ENCODE results near the gene ATP8A2. TPM values are rescaled to one million over a fixed set of nuclear protein-coding genes. Genes with fewer than 3 reads are reported as not detected.
A peak's percentile ranks its signal among the peaks of the same experiment; 100 is the strongest.

The ATP8A2 gene
- total and polyA plus RNA-seq, 2 of the 8 experiments (the other 6 are each of a cell fraction or from before 2014, with no cell fraction given), result 2.4 to 8.3 TPM

DNA sequence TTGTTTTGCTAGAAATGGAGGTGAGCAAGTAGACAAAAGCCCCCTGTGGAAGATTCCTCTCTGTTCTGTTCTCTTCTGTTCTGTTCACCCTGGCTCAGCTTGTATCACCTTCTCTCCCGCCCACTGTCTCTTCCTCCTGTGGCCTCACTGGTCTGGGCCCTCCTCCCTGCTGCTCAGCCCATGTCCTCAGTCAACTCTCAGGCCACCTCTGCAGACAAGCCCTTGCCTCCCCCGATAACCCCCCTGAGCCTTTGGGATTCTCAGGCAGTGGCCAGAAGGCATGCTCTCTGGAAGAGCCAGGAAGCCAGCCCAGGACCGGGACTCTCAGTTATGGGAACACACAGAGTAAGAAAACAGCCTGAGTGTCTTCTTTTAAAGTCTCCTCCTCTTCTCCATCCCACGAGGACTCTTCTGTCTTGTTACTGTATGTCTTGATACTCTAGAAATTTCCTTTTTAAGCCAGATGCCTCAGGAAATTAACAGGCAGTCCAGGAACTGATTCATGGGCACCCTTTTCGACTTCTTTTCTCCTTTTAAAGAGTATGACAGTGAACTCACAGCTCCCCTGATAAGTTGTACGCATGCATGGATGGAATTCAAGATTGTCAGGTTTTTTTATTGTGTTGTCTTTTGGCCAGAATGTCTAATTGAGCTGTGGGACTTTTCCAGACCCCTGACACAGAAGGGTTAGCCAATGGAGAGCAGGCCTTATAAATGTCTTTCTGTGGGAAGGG lies 646.3 kb downstream of the ATP8A2 start:
- Histone ChIP-seq H2AK5ac (ENCODE audit: low read depth, low read length) (no peak overlapping the region), H4K91ac (replicated peaks; ENCODE audit: insufficient read length, low read length) (no peak overlapping the region), H3K27ac (ENCODE audit: low read depth, low read length) (no peak overlapping the region), H3K23me2 (ENCODE audit: low read depth, low read length) (no peaks in the 10 kb centered on the region), H2BK15ac (ENCODE audit: low read length) (no peak overlapping the region), H2BK5ac (ENCODE audit: low read depth, low read length) (no peak overlapping the region), H3K18ac (ENCODE audit: extremely low read depth, low read length) (no peak overlapping the region), H3K14ac (ENCODE audit: insufficient read length) (no peak overlapping the region), H4K20me1 (replicated peaks in 1 of 2; ENCODE audit: control insufficient read depth in 1 of 2, insufficient read depth in 2 of 2, low read length in 2 of 2) (no peaks in the 10 kb centered on the region), H2AFZ (ENCODE audit: low read length) (no peak overlapping the region), H3K9me3 (ENCODE audit: insufficient read depth in 2 of 2, low read depth in 1 of 2, low read length in 1 of 2) (no peaks in the 10 kb centered on the region), H3K4me1 (replicated peaks in 1 of 4; ENCODE audit: control insufficient read depth in 3 of 4, insufficient read depth in 4 of 4, low read length in 3 of 4) (peaks cover 0 to 4% (median under 1%) of the 10 kb centered on the region in 4 experiments; a peak in 4 of 7 replicates), H4K5ac (ENCODE audit: insufficient read length, low read depth, low read length) (no peak overlapping the region), H3K79me2 (ENCODE audit: control insufficient read depth in 1 of 2, insufficient read depth in 2 of 2, low read length in 2 of 2) (no peaks in the 10 kb centered on the region), H3K9ac (replicated peaks in 1 of 4; ENCODE audit: extremely low read depth in 1 of 4, low read depth in 3 of 4, low read length in 3 of 4) (no peak overlapping the region), H2BK12ac (ENCODE audit: low read depth, low read length) (no peak overlapping the region), H3K4me3 (ENCODE audit: extremely low read depth in 1 of 4, insufficient read depth in 2 of 4, low read depth in 3 of 4, low read length in 4 of 4) (no peak overlapping the region), H2BK120ac (replicated peaks; ENCODE audit: low read depth, low read length) (no peak overlapping the region), H3K4me2 (ENCODE audit: insufficient read depth in 1 of 2, low read depth in 2 of 2, low read length in 2 of 2) (no peak overlapping the region), H3K23ac (ENCODE audit: insufficient read length) (no peak overlapping the region), H2BK20ac (ENCODE audit: low read length) (no peak overlapping the region), H3K56ac (replicated peaks; ENCODE audit: insufficient read length, low read depth, low read length) (no peak overlapping the region), H4K8ac (ENCODE audit: extremely low read depth, insufficient read depth, low read length) (no peak overlapping the region), H3K4ac (replicated peaks; ENCODE audit: insufficient read length, low read depth, low read length) (no peak overlapping the region), H3K36me3 (ENCODE audit: control insufficient read depth in 2 of 4, insufficient read depth in 4 of 4, low read length in 3 of 4) (no peaks in the 10 kb centered on the region), H3K79me1 (ENCODE audit: low read depth, low read length) (no peaks in the 10 kb centered on the region), H3K27me3 (replicated peaks in 1 of 4; ENCODE audit: control insufficient read depth in 3 of 4, extremely low read depth in 1 of 4, insufficient read depth in 3 of 4, low read length in 3 of 4) (peaks cover 0 to 1% (median 0%) of the 10 kb centered on the region in 4 experiments; a peak in 4 of 7 replicates)
- ChIA-PET CTCF (ENCODE audit: partially characterized antibody) (interaction anchor here (0.6 to 2.2 kb wide), 7 partner anchors 8 to 823 kb away, joined by 3 to 8 read pairs (median 4); no protein-coding TSS in a partner anchor), POLR2A (ENCODE audit: partially characterized antibody) (interaction anchor here (2.3 kb wide), 1 partner anchor 8 kb away, joined by 7 read pairs; no protein-coding TSS in a partner anchor)
- peak in 1 of 2 experiments; percentile 37 for DNase-seq (ENCODE audit: low read depth in 1 of 2, low spot score in 2 of 2)
- 84% methylated on average over 6 of the region's 6 CpGs; no CpG with 5 or more reads in 1 of the 2 experiments for WGBS, 2 experiments (ENCODE audit: extremely low coverage in 1 of 2, insufficient coverage in 1 of 2, insufficient read length in 1 of 2, insufficient replicate concordance in 2 of 2, low coverage in 1 of 2, low lambda C conversion rate in 2 of 2, missing lambda C conversion rate in 1 of 2)
- FAIRE-seq, result no peak
- no peak for TF ChIP-seq YY1 (IDR thresholded peaks at IDR 0.05; ENCODE audit: low read depth, low read length)
- no peak for TF ChIP-seq PHF8 (conservative IDR thresholded peaks at IDR 0.05; ENCODE audit: low read depth, low read length)
- TF ChIP-seq CHD1 (IDR thresholded peaks at IDR 0.05; ENCODE audit: low read depth, low read length), result no peak
- no peak for TF ChIP-seq USF2 (IDR thresholded peaks at IDR 0.05; ENCODE audit: low read length)
- no peak for TF ChIP-seq NANOG (IDR thresholded peaks at IDR 0.05; ENCODE audit: insufficient read depth, low read depth, low read length, poor library complexity, severe bottlenecking)
- no peak for TF ChIP-seq GTF2F1 (IDR thresholded peaks at IDR 0.05; ENCODE audit: borderline replicate concordance, low read depth, low read length)
- no peak for TF ChIP-seq RFX5 (IDR thresholded peaks at IDR 0.05; ENCODE audit: borderline replicate concordance, low read depth, low read length)
- no peak for TF ChIP-seq KDM1A (IDR thresholded peaks at IDR 0.05; ENCODE audit: borderline replicate concordance, low read length)

Data from H1 (cell line).